OCI-LY1 (cell line): Measurements from ENCODE around the gene CLECL1.

Source experiments
- H2AFZ ChIP-seq: fragments of 200-600 bp; sonication (generic), shearing (Covaris generic); 2 replicates; pipeline ENCODE4 v1.6.0; 2014; ENCODE audit warnings: antibody characterized with exemption, mild to moderate bottlenecking, low read length
- H3F3A ChIP-seq: fragments of 200-600 bp; sonication (generic), shearing (Covaris generic); 2 replicates; pipeline ENCODE4 v1.6.0; 2014; ENCODE audit warnings: mild to moderate bottlenecking, antibody characterized with exemption, low read length, moderate library complexity; ENCODE audit not compliant: insufficient read depth
- H3K27ac ChIP-seq: fragments of 200-600 bp; sonication (generic); 2 replicates; pipeline ENCODE4 v1.5.1; 2014; ENCODE audit warnings: low read length, mixed run types, mild to moderate bottlenecking, low read depth; ENCODE audit not compliant: poor library complexity, severe bottlenecking
- H3K27me3 ChIP-seq: fragments of 200-600 bp; sonication (generic); 2 replicates; pipeline ENCODE4 v1.6.0; 2014; ENCODE audit warnings: antibody characterized with exemption, mild to moderate bottlenecking, low read length, moderate library complexity; ENCODE audit not compliant: insufficient read depth
- H3K36me3 ChIP-seq: fragments of 200-600 bp; sonication (generic); 2 replicates; pipeline ENCODE4 v1.6.1; 2014; ENCODE audit warnings: mild to moderate bottlenecking, antibody characterized with exemption, low read length, moderate library complexity, mixed read lengths; ENCODE audit not compliant: insufficient read depth
- H3K4me1 ChIP-seq: fragments of 200-600 bp; sonication (generic); 2 replicates; pipeline ENCODE4 v1.5.1; 2014; ENCODE audit warnings: mild to moderate bottlenecking, low read length, moderate library complexity; ENCODE audit not compliant: insufficient read depth, severe bottlenecking
- H3K4me2 ChIP-seq: fragments of 200-600 bp; sonication (generic), shearing (Covaris generic); 2 replicates; pipeline ENCODE4 v1.6.1; 2014; ENCODE audit warnings: low read length
- H3K4me3 ChIP-seq: fragments of 200-600 bp; sonication (generic); 2 replicates; pipeline ENCODE4 v1.5.1; 2014; ENCODE audit warnings: low read length, low read depth, mild to moderate bottlenecking, mixed read lengths; ENCODE audit not compliant: poor library complexity, severe bottlenecking
- H3K79me2 ChIP-seq: fragments of 200-600 bp; shearing (Covaris generic); 2 replicates; pipeline ENCODE4 v1.6.1; 2016; ENCODE audit warnings: mixed run types, low read length, mixed read lengths; ENCODE audit not compliant: insufficient read depth
- H3K9ac ChIP-seq: fragments of 200-600 bp; sonication (generic), shearing (Covaris generic); 2 replicates; pipeline ENCODE4 v1.6.1; 2014; ENCODE audit warnings: mild to moderate bottlenecking, low read length, mixed read lengths
- H3K9me2 ChIP-seq: fragments of 200-600 bp; sonication (generic), shearing (Covaris generic); 2 replicates; pipeline ENCODE4 v1.6.1; 2014; ENCODE audit warnings: low read depth, mild to moderate bottlenecking, low read length, mixed read lengths
- H3K9me3 ChIP-seq: fragments of 200-600 bp; shearing (Covaris generic); 2 replicates; pipeline ENCODE4 v1.6.1; 2014; ENCODE audit warnings: low read length, mixed read lengths
- H4K20me1 ChIP-seq: fragments of 200-600 bp; sonication (generic), shearing (Covaris generic); 2 replicates; pipeline ENCODE4 v1.6.0; 2016; ENCODE audit warnings: mild to moderate bottlenecking, low read length; ENCODE audit not compliant: insufficient read depth
- CTCF ChIP-seq: fragments of 200-600 bp; sonication (generic), shearing (Covaris generic); IDR thresholded peaks from 2 replicates; pipeline ENCODE4 v1.5.1; 2017; ENCODE audit warnings: mild to moderate bottlenecking, antibody characterized with exemption, low read length, moderate library complexity, mixed read lengths
- EZH2 ChIP-seq: fragments of 200-600 bp; sonication (generic), shearing (Covaris generic); IDR thresholded peaks from 2 replicates; pipeline ENCODE4 v1.8.0; 2017; ENCODE audit warnings: borderline replicate concordance, mixed run types, mild to moderate bottlenecking, antibody characterized with exemption, low read length, moderate library complexity, mixed read lengths

The CLECL1 gene

GRCh38 chr12:9762369-9762768, 29.5 kb upstream of the CLECL1 start:
- H3K4me1 ChIP-seq: peaks cover 80% of the 10 kb centered on the region
- no peak for TF ChIP-seq CTCF
- TF ChIP-seq EZH2: no peak

GRCh38 chr12:9761419-9761781, 28.5 kb upstream of the CLECL1 start:
- Histone ChIP-seq H3K27ac (peak overlapping the region; percentile 43), H3K36me3 (no peaks in the 10 kb centered on the region), H4K20me1 (no peaks in the 10 kb centered on the region), H3K9ac (no peak overlapping the region), H3K4me3 (peak overlapping the region; percentile 61), H3K9me2 (no peaks in the 10 kb centered on the region), H2AFZ (no peak overlapping the region), H3K4me1 (peaks cover 83% of the 10 kb centered on the region), H3K79me2 (no peaks in the 10 kb centered on the region; the same call in 1 of the 2 replicates), H3K27me3 (no peaks in the 10 kb centered on the region), H3K9me3 (peaks cover 3% of the 10 kb centered on the region; the same call in 1 of the 2 replicates), H3F3A (peaks cover 3% of the 10 kb centered on the region; the same call in 1 of the 2 replicates), H3K4me2 (peak overlapping the region; percentile 77)
- TF ChIP-seq EZH2 (no peak), CTCF (no peak)

More at GRCh38 chr12:9762369-9762768, 29.5 kb upstream of the CLECL1 start:
- no peak overlapping the region for H2AFZ ChIP-seq
- no peak overlapping the region for H3K4me3 ChIP-seq
- no peaks in the 10 kb centered on the region; the same call in 1 of the 2 replicates for H3K79me2 ChIP-seq
- H3K9me2 ChIP-seq: no peaks in the 10 kb centered on the region
- H3K4me2 ChIP-seq: no peak overlapping the region
- H3F3A ChIP-seq: peaks cover 3% of the 10 kb centered on the region; the same call in 1 of the 2 replicates
- H3K27me3 ChIP-seq: no peaks in the 10 kb centered on the region
- no peak overlapping the region for H3K9ac ChIP-seq
- H4K20me1 ChIP-seq: no peaks in the 10 kb centered on the region
- no peaks in the 10 kb centered on the region for H3K36me3 ChIP-seq
- no peak overlapping the region for H3K27ac ChIP-seq
- H3K9me3 ChIP-seq: peaks cover 3% of the 10 kb centered on the region; the same call in 1 of the 2 replicates

GRCh38 chr12:9760699-9761418, 28.0 kb upstream of the CLECL1 start, which contains the start of gene CD69:
CD69 (minus strand) TSS chr12:9760901; CDS start chr12:9760820, 81 bp downstream.
- Histone ChIP-seq H3F3A (peaks cover 3% of the 10 kb centered on the region; the same call in 1 of the 2 replicates), H3K27ac (peak within 1 kb of the TSS; percentile 43), H3K4me3 (peak within 1 kb of the TSS; percentile 61), H4K20me1 (no peaks in the 10 kb centered on the region), H3K79me2 (no peaks in the 10 kb centered on the region; the same call in 1 of the 2 replicates), H3K9me2 (no peaks in the 10 kb centered on the region), H3K9ac (peak within 1 kb of the TSS; percentile 60), H3K9me3 (peaks cover 3% of the 10 kb centered on the region; the same call in 1 of the 2 replicates), H3K4me2 (peak within 1 kb of the TSS; percentile 77), H3K27me3 (no peaks in the 10 kb centered on the region), H3K36me3 (no peaks in the 10 kb centered on the region), H3K4me1 (peaks cover 83% of the 10 kb centered on the region), H2AFZ (no peak within 1 kb of the TSS)
- TF ChIP-seq CTCF: no peak
- no peak for TF ChIP-seq EZH2
